Hematopoietic multipotent progenitor cell treated with erythropoietin and hydrocortisone succinate and interleukin-3 and kit ligand, for 15 days (in vitro differentiated cells): ENCODE data around the gene SPRYD7.
"Not testable (repeated sequence)": the region's sequence is repeated elsewhere in the genome, so short reads cannot be mapped to it uniquely, and the experiment has no call there.

ENCODE experiments used
- DNase-seq: peaks from one replicate; pipeline ENCODE4 v3.0.0-alpha.2; 2015; ENCODE audit warnings: low spot score

SPRYD7 gene

DNA sequence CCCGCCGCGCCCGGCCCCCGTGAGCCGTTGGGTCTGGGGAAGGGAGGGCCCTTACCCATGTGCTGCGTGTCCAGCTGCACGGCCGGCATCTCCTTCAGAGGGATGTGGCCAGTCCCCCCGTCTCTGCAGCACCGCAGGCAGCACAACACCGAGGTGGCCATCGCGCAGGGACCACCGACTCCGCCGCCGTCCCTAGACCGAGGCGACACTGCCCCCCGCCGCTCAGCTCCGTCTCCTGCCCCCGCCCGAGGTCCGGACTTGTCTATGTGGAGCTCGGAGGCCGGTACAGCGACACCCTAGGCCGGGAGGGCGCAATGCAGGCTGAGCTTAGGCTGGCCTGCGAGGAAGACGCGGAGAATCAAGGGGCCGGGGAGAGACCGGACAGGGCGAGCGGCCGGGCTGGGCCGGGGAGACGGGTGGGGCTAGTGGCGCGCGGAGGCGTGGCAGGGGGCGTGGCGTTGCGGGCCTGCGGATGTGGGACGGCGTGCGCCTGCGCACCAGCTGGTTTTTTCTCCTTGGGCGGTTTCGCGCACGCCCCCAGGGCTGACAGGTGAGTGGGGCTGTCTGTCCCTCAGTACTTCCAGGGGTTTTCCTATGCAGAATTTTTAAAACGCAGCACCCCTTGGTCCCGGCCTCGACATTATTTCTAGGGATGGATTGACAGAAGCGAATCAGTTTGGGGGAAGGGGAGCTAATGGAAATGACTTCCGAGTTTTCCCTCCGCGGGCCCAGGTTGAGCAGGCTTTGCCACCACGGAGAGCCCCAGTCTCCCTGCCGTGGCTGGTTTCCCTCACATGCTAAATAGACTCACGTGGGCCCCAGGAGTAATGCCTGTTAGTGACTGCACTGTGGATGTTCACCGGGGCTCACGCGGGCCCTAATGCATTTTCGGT, at the start of gene SPRYD7:
TSS of gene SPRYD7 (minus strand) at position 266 of the 893 bp plus-strand sequence. CDS start at position 161, 105 bp downstream.
- peak; percentile 96 for DNase-seq

DNA sequence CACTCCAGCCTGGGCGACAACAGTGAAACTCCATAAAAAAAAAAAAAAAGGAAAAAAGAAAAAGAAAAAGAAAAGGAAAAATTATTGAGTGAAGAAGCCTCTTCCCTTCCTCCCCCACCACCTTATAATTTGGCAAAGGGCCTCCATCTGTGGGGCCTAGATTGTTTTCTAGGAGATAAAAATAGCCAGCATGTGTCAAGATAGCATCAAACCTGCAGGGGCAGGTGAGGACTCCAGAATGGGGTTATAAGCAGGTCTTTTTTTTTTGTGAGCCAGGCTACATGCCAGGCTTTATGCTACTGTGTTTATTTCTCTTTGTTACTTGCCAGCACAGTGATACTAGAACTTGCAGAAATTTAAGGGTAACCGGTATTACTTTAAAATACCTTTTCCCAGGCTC, 49.0 kb upstream of the SPRYD7 start:
- no peak for DNase-seq

- DNase-seq, result no peak
Observed at GRCh38 chr13:49980266-49980665, 44.1 kb upstream of the SPRYD7 start.

- DNase-seq, result no peak
Observed at GRCh38 chr13:49977992-49978391, 41.9 kb upstream of the SPRYD7 start.

DNA sequence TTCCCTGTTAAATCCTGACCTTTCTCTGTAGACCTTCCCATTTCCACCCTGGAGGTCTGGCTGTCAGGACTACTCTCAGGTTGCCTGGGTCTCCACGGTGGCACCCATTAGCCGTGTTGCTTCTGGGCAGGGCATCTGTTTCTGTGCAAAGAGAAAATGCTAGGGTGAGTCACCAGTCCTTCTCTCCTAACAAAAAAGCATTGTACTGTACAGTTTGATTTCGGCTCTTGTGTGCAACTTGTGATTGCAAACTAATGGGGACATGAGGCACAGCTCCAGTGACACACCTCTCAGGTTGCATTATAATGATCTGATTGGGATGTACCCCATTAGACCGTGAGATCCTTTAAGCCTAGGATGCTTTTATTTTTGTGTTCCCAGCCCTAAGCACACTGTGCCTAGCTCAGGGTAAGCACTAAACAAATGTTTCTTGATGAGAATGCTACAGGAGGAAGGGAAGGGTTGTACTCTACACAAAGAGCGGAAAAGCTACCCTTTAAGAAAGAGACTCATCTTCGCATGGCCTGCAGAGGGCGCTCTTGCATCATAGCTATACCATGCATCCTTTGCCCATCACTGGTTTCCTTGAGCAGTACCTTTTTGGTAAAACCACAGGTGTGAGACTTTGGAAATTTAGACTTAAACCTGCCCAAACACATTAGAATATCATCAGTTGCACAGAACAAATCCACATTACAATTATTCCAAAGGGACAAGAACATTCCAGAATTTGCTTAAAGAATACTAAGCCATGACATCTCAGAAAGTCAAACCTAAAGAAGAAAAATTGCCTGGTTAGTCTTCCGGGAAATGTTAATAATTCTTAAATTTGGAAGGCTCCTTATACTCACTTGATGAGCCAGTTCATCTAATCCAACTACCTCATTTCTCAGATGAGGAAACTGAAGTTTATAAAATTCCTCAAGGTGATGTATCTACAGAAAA, 40.4 kb upstream of the SPRYD7 start:
- DNase-seq, result peak; percentile 82

DNA sequence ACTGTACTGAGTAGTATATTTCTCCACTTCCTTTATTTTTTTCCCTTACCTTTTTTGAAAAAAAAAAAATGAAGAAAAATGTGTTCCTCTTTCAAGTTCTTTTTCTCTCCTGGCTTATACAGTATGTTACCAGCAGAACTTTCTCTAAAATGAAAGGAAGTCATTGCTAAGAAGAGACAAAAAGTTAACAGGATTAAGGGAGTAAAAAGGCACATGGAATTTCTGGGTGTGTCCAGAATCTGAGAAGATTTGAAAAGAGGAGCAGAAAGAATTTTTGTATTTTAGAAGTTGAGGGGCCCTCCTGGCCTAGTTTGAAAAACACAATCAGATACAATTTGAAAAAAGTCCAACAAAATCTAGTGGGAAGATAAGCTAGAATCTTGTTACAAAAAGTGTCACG, 39.7 kb upstream of the SPRYD7 start:
- no peak for DNase-seq

- no peak for DNase-seq
Observed at GRCh38 chr13:49972709-49973108, 36.6 kb upstream of the SPRYD7 start.

DNA sequence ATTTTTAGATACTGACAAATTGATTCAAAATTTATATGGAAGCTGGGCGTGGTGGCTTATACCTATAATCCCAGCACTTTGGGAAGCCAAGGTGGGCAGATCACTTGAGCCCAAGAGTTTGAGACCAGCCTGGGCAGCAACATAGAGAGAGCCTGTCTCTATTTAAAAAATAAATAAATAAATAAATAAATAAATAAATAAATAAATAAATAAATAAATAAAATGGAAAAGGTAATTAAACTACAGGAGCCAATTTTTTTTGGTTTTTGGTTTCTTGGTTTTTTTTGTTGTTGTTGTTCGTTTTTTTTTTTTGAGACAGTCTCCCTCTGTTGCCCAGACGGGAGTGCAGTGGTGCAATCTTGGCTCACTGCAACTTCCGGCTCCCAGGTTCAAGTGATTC, 31.3 kb upstream of the SPRYD7 start:
- DNase-seq, result no peak

GRCh38 chr13:49958321-49958720, 22.2 kb upstream of the SPRYD7 start:
- no peak for DNase-seq

DNA sequence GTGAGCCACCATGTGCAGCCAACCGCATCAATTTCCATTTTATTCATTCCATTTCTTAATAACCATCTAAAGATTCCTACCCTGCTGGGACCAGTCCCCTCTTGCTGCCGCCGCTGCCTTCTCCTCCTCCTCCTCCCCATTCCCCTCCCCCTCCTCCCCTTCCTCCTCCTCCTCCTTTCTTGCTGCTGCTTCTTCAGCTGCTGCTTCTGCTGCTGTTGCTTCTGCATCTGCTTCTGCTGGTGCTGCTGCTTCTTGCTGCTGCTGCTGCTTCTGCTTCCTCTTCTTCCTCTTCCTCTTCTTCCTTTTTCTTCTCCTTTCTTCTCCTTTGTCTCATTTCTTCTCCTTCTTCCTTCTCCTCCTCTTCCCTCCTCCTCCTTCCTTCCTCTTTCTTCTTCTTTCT, 20.0 kb upstream of the SPRYD7 start:
- DNase-seq, result no peak

DNA sequence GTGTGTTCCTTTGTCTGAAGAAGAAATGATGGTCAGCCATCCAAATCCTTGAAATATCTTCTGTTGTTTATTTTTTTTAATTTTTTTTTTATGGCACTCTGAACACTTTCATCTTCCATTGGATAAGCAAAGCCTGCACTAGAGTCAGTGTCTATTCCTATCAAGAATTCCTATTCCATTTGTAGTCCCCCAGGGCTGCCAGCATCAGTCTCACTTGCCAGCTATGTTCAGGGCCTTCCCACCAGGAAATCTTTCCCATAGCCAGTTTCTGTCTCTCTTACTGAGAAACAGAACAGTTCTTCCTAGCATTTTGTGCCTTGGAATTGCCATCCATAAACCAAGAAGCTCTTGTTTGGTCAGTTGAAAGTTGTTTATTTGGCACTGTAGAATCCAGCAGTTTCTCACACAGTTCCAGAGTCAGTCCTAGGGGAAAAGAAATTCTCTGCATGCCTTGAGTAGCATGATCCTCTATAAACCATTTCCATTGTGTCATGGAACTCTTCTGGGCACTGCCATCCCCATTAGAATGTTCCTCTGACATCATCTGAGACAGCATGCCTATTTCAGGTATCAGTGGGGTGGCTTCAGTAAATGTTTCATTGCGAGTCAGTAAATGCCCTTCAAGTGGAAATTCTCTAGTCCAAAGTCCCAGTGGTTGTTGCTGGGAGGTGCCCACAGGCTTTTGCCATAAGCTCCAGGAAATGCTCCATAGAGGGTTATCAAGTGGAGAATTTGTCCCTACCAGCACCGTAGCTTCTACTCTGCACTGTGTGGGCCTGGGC, 18.7 kb upstream of the SPRYD7 start:
- DNase-seq, result no peak

GRCh38 chr13:49953560-49953959, 17.4 kb upstream of the SPRYD7 start:
- no peak for DNase-seq

DNA sequence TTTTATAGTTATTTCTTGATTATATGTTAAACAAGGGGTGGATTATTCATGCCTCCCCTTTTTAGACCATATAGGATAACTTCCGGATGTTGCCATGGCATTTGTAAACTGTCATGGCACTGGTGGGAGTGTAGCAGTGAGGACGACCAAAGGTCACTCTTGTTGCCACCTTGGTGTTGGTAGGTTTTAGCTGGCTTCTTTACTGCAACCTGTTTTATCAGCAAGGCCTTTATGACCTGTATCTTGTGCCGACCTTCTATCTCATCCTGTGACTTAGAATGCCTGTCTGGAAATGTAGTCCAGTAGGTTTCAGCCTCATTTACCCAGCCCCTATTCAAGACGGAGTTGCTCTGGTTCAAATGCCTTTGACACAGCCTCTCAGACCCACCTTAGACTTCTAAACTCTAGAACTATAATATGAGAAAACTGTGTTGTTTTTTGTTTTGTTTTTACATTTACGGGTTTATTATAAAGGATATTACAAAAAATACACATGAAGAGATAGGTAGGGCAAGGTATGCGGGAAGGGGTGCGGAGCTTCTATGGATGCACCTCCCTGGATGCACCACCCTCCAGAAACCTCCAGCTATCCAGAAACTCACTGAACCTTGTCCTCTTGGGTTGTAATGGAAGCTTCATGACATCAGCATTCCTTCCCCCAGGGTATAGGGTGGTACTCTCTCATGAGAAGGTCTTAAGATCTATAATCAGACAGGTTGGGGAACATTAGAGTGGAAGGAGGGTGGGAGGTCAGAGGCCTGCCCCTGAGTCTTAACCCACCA, 15.8 kb upstream of the SPRYD7 start:
- DNase-seq, result no peak

GRCh38 chr13:49948777-49949270, 12.7 kb upstream of the SPRYD7 start:
- DNase-seq, result not testable (repeated sequence)

DNA sequence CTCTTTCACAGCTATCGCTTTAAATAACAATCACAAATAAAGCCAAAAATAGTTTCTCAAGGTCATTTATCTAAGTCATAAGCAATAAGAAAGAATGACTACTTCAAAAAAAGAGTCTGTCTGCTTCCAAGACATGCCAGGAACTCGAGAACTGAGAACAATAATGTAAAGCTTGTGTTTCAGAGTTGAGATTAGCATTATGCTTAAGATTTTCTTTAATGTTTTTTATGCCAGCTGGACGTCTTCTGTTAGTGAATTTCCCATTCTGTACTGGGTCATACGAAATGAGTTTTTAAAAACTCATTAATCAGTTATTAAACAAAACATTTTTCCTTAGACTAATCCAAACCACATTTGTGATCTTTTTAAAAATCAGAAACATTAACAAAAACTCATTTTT, 3.2 kb upstream of the SPRYD7 start:
- no peak for DNase-seq

DNA sequence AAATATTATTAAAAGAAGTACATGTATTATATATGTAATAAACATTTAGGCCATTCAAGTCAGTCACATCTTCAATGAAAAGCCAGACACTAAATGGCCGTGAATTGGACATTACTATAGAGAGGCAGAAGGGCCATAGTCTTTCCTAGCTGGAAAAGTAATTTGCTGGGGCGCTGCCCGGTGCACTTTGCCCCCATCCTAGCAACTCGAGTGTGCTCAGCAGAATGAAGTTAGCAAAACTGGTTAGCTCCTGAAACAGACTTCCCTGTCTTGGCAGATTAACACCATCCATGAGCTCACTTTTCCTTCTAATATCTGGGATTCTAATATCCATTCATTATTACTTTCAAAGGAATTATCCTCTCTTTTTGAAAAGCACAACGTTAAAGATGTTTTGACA, 2.8 kb upstream of the SPRYD7 start:
- DNase-seq, result no peak

GRCh38 chr13:49938314-49938713, 2.2 kb upstream of the SPRYD7 start:
- no peak for DNase-seq

DNA sequence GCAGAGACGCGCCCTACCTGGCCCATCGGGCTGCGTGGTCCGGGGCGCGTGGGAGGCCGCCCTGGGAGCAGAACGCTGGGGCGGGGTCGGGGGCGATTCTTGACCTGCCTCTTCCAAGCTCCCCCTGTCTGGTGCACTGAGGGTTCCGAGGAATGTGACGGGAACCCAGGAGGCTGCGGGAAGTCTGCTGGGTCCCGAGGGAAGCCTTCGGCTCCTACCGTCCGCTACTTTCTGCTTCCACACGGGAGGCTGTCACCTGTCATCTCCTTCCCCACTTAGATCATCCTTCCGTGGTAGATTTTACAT, 781 bp upstream of the SPRYD7 start:
- DNase-seq, result no peak

GRCh38 chr13:49935171-49936074, 717 bp downstream of the SPRYD7 start:
- peak; percentile 33 for DNase-seq

GRCh38 chr13:49933511-49933910, 2.6 kb downstream of the SPRYD7 start:
- no peak for DNase-seq
